SK-MEL-5 (cell line): ENCODE results near the gene PRKCZ. TPM values are rescaled to one million over a fixed set of nuclear protein-coding genes. Genes with fewer than 3 reads are reported as not detected.

ENCODE experiments used
- DNase-seq: peaks from one replicate; pipeline ENCODE4 v3.0.0-alpha.2; 2016; ENCODE audit warnings: low read depth, low spot score
- in situ Hi-C: cut with HindIII; loops from 2 replicates; pipeline ENCODE4 v1.10.0; 2016; ENCODE audit warnings: low sequenced_read_pairs, high pct_unique_total_duplicates, low pct_unique_long_range_greater_than_20kb
- total RNA-seq: library from RNA; depleted of rRNA; stranded (reverse); fragments of >200 nt; shearing (Covaris generic); gene quantifications from 2 replicates; pipeline ENCODE4 v1.2.3, GENCODE V29; 2014

PRKCZ gene
- total RNA-seq, 1 experiment from 2014 or later = 19.8 TPM

- DNase-seq = no peak
- in situ Hi-C loops = no loop called here
Measured at GRCh38 chr1:2196901-2197638, 146.9 kb downstream of the PRKCZ start.

GRCh38 chr1:2197707-2198165 lies 147.5 kb downstream of the PRKCZ start:
- DNase-seq = no peak
- in situ Hi-C loops = no loop called here

- in situ Hi-C loops = no loop called here
- no peak for DNase-seq
Measured at GRCh38 chr1:2198571-2198970, 148.4 kb downstream of the PRKCZ start.

GRCh38 chr1:2199042-2199810 lies 149.0 kb downstream of the PRKCZ start:
- in situ Hi-C loops = no loop called here
- peak; percentile 81 for DNase-seq

GRCh38 chr1:2200308-2200943 lies 150.2 kb downstream of the PRKCZ start:
- in situ Hi-C loops = no loop called here
- DNase-seq = no peak

- in situ Hi-C loops = no loop called here
Measured at GRCh38 chr1:2201062-2201461, 150.9 kb downstream of the PRKCZ start.

GRCh38 chr1:2202008-2202575 lies 151.9 kb downstream of the PRKCZ start:
- in situ Hi-C loops = no loop called here
- DNase-seq = no peak

More at GRCh38 chr1:2201062-2201461, 150.9 kb downstream of the PRKCZ start:
- no peak for DNase-seq

GRCh38 chr1:2202843-2203601 lies 152.8 kb downstream of the PRKCZ start:
- no peak for DNase-seq
- in situ Hi-C loops = no loop called here

GRCh38 chr1:2203671-2204414 lies 153.6 kb downstream of the PRKCZ start:
- no peak for DNase-seq
- in situ Hi-C loops = no loop called here

GRCh38 chr1:2204415-2205190 lies 154.4 kb downstream of the PRKCZ start:
- in situ Hi-C loops = no loop called here
- peak; percentile 51 for DNase-seq

- DNase-seq = peak; percentile 85
- in situ Hi-C loops = no loop called here
Measured at GRCh38 chr1:2205191-2205952, 155.2 kb downstream of the PRKCZ start.

GRCh38 chr1:2206813-2207487 lies 156.7 kb downstream of the PRKCZ start:
- in situ Hi-C loops = no loop called here
- no peak for DNase-seq

- DNase-seq = no peak
- in situ Hi-C loops = no loop called here
Measured at GRCh38 chr1:2208309-2209239, 158.4 kb downstream of the PRKCZ start.
